HCT116 (cell line): ENCODE results near the gene TBX4. TPM values are rescaled to one million over a fixed set of nuclear protein-coding genes. Genes with fewer than 3 reads are reported as not detected.
"Not testable (repeated sequence)": the region's sequence is repeated elsewhere in the genome, so short reads cannot be mapped to it uniquely, and the experiment has no call there.

Source experiments
- ATAC-seq: fragments of 200-7000 bp; cut with Tn5 transposase; 2 replicates; pipeline ENCODE4 v1.9.1; 2020; ENCODE audit warnings: mild to moderate bottlenecking, moderate library complexity
- BruUV-seq: library from RNA; stranded (reverse); fragments of 400-500 nt; replicated peaks from 2 replicates; lab custom pipeline; 2021; lab: Mats Ljungman, UMichigan
- CTCF ChIA-PET: fragments of 300-600 bp; sonication (Branson Sonifier 250); formaldehyde crosslinking; loops from one replicate; lab custom pipeline; 2021; ENCODE audit warnings: antibody characterized with exemption; lab: Charles Lee
- POLR2A ChIA-PET: fragments of 300-600, 350-600 bp; sonication (Branson Sonifier 250); formaldehyde crosslinking; loops from one replicate; lab custom pipeline; 2021; ENCODE audit warnings: antibody characterized with exemption; lab: Charles Lee
- RAD21 ChIA-PET, 2 experiments: fragments of 300-600 bp; sonication (Branson Sonifier 250); formaldehyde crosslinking; loops; one replicate each; lab custom pipeline; 2023; ENCODE audit warnings: low total read pairs in 2 of 2; ENCODE audit not compliant: uncharacterized antibody in 2 of 2, unreplicated experiment in 2 of 2, low non-redundant PET in 1 of 2; lab: Charles Lee
- DNase-seq: peaks from one replicate; pipeline ENCODE4 v3.0.0-alpha.2; 2010; ENCODE audit warnings: low read depth, low spot score
- H2AFZ ChIP-seq: fragments of 200-600 bp; shearing (Covaris generic), sonication (generic); 2 replicates; pipeline ENCODE4 v1.6.1; 2017; ENCODE audit warnings: low read depth, mixed run types, mixed read lengths, antibody characterized with exemption, low read length; ENCODE audit not compliant: poor library complexity, severe bottlenecking
- H3K27ac ChIP-seq: 2 replicates; pipeline ENCODE4 v1.5.1; 2012; ENCODE audit warnings: low read depth, low read length
- H3K27me3 ChIP-seq: fragments of 200-600 bp; sonication (generic); 2 replicates; pipeline ENCODE4 v1.6.1; 2016; ENCODE audit warnings: mixed run types, low read length, mixed read lengths; ENCODE audit not compliant: insufficient read depth
- H3K36me3 ChIP-seq, 2 experiments: fragments of 200-500 bp in 1 of 2; fragments of 200-600 bp in 1 of 2; sonication (Bioruptor generic) in 1 of 2; sonication (generic) in 1 of 2; 2 replicates each; pipeline versions ENCODE4 v1.5.1 to v1.6.1; 2014 to 2016; ENCODE audit warnings: low read length in 2 of 2, inconsistent platforms in 1 of 2, mixed read lengths in 1 of 2, mixed run types in 1 of 2; ENCODE audit not compliant: insufficient read depth in 2 of 2, control insufficient read depth in 1 of 2
- H3K4me1 ChIP-seq, 2 experiments: fragments of 200-600 bp in 1 of 2; sonication (generic) in 1 of 2; 2 replicates each; pipeline versions ENCODE4 v1.5.1 to v1.6.1; 2012 to 2017; ENCODE audit warnings: low read length in 2 of 2, inconsistent platforms in 1 of 2, mild to moderate bottlenecking in 1 of 2, mixed read lengths in 1 of 2, mixed run types in 1 of 2, moderate library complexity in 1 of 2; ENCODE audit not compliant: insufficient read depth in 2 of 2, control insufficient read depth in 1 of 2
- H3K4me2 ChIP-seq: fragments of 200-600 bp; sonication (generic); 2 replicates; pipeline ENCODE4 v1.6.1; 2017; ENCODE audit warnings: mixed run types, low read length, mixed read lengths
- H3K4me3 ChIP-seq, 2 experiments: fragments of 200-600 bp in 1 of 2; sonication (generic) in 1 of 2; replicated peaks in 1 of 2; 2 replicates each; pipeline ENCODE4 v1.5.1; 2011 to 2016; ENCODE audit warnings: low read length in 2 of 2, control low read depth in 1 of 2, low read depth in 1 of 2, mild to moderate bottlenecking in 1 of 2, mixed read lengths in 1 of 2, mixed run types in 1 of 2
- H3K79me2 ChIP-seq: fragments of 200-600 bp; sonication (generic); 2 replicates; pipeline ENCODE4 v1.6.1; 2017; ENCODE audit warnings: mild to moderate bottlenecking, mixed run types, low read length, moderate library complexity, mixed read lengths; ENCODE audit not compliant: insufficient read depth
- H3K9ac ChIP-seq: fragments of 200-600 bp; sonication (generic); 2 replicates; pipeline ENCODE4 v1.6.1; 2016; ENCODE audit warnings: low read length, mixed read lengths
- H3K9me2 ChIP-seq: fragments of 200-600 bp; sonication (generic), shearing (Covaris generic); 2 replicates; pipeline ENCODE4 v1.6.1; 2017; ENCODE audit warnings: mixed run types, mild to moderate bottlenecking, moderate library complexity; ENCODE audit not compliant: insufficient read depth
- H3K9me3 ChIP-seq, 2 experiments: fragments of 200-500 bp in 1 of 2; fragments of 200-600 bp in 1 of 2; sonication (Bioruptor generic) in 1 of 2; sonication (generic) in 1 of 2; 2 replicates each; pipeline ENCODE4 v1.6.1; 2014 to 2017; ENCODE audit warnings: low read length in 2 of 2, mixed read lengths in 2 of 2, inconsistent platforms in 1 of 2, low read depth in 1 of 2, mild to moderate bottlenecking in 1 of 2, mixed run types in 1 of 2, moderate library complexity in 1 of 2; ENCODE audit not compliant: control insufficient read depth in 1 of 2, insufficient read depth in 1 of 2
- H4K20me1 ChIP-seq: fragments of 200-600 bp; sonication (generic), shearing (Covaris generic); 2 replicates; pipeline ENCODE4 v1.6.1; 2017; ENCODE audit warnings: mixed run types, mild to moderate bottlenecking, moderate library complexity; ENCODE audit not compliant: insufficient read depth
- CBX3 ChIP-seq: IDR thresholded peaks from 2 replicates; pipeline ENCODE4 v1.6.1; 2012; ENCODE audit warnings: low read depth
- CTCF ChIP-seq, 3 experiments: fragments of 200-600 bp in 1 of 3; sonication (generic) in 1 of 3; IDR thresholded peaks in 2 of 3; conservative IDR thresholded peaks in 1 of 3; 2 replicates each; pipeline ENCODE4 v1.5.1; 2012 to 2017; ENCODE audit warnings: low read depth in 2 of 3, low read length in 2 of 3, antibody characterized with exemption in 1 of 3, borderline replicate concordance in 1 of 3, control low read depth in 1 of 3, mild to moderate bottlenecking in 1 of 3, mixed read lengths in 1 of 3, mixed run types in 1 of 3, moderate library complexity in 1 of 3; ENCODE audit not compliant: insufficient read depth in 1 of 3
- EGR1 ChIP-seq: IDR thresholded peaks from 2 replicates; pipeline ENCODE4 v1.6.1; 2012; ENCODE audit warnings: low read depth
- ELF1 ChIP-seq: IDR thresholded peaks from 2 replicates; pipeline ENCODE4 v1.6.1; 2012; ENCODE audit warnings: low read depth, borderline replicate concordance
- FOSL1 ChIP-seq: IDR thresholded peaks from 2 replicates; pipeline ENCODE4 v1.6.1; 2012; ENCODE audit warnings: low read depth
- JUND ChIP-seq: IDR thresholded peaks from 2 replicates; pipeline ENCODE4 v1.6.1; 2012
- MAX ChIP-seq: IDR thresholded peaks from 2 replicates; pipeline ENCODE4 v1.6.1; 2012
- RAD21 ChIP-seq: IDR thresholded peaks from 2 replicates; pipeline ENCODE4 v1.6.1; 2012; ENCODE audit warnings: low read depth, mild to moderate bottlenecking
- SIN3A ChIP-seq: IDR thresholded peaks from 2 replicates; pipeline ENCODE4 v1.6.1; 2012; ENCODE audit warnings: low read depth
- SP1 ChIP-seq: IDR thresholded peaks from 2 replicates; pipeline ENCODE4 v1.6.1; 2012; ENCODE audit warnings: low read depth
- TCF7L2 ChIP-seq: IDR thresholded peaks from 2 replicates; pipeline ENCODE4 v1.7.0; 2011; ENCODE audit warnings: borderline replicate concordance, inconsistent platforms; ENCODE audit not compliant: insufficient read depth, insufficient read length; ENCODE audit errors: extremely low read depth
- ZBTB33 ChIP-seq: IDR thresholded peaks from 2 replicates; pipeline ENCODE4 v1.6.1; 2011; ENCODE audit warnings: mild to moderate bottlenecking, low read length, moderate library complexity; ENCODE audit not compliant: insufficient replicate concordance; ENCODE audit errors: extremely low read depth
- ZFX ChIP-seq: fragments of 450-650 bp; IDR thresholded peaks from 2 replicates; pipeline ENCODE4 v1.6.1; 2017
- intact Hi-C: fragments of 100-400 bp; cut with micrococcal nuclease; formaldehyde crosslinking; loops from 2 replicates; pipeline ENCODE4 v1.10.0; 2022
- total RNA-seq: library from RNA; stranded (reverse); gene quantifications from one replicate; pipeline ENCODE4 v1.2.1, GENCODE V29; 2021; ENCODE audit not compliant: unreplicated experiment

Gene TBX4
- total RNA-seq, 1 experiment from 2014 or later: 0.27 TPM

GRCh38 chr17:61449140-61449539 is 3.1 kb upstream of the TBX4 start:
- intact Hi-C loops, ATAC-seq, DNase-seq, H3K9me2 ChIP-seq, H3K36me3 ChIP-seq, H3K4me3 ChIP-seq, H3K4me1 ChIP-seq, H3K9ac ChIP-seq, H3K9me3 ChIP-seq, H3K27ac ChIP-seq, POLR2A ChIA-PET, BruUV-seq, H3K27me3 ChIP-seq, H3K79me2 ChIP-seq, H3K4me2 ChIP-seq, RAD21 ChIA-PET, CTCF ChIA-PET, H2AFZ ChIP-seq, H4K20me1 ChIP-seq: not testable (repeated sequence)

GRCh38 chr17:61449707-61450640 is 2.2 kb upstream of the TBX4 start:
- CTCF ChIA-PET: no interaction called here
- no peak overlapping the region for H3K9ac ChIP-seq
- no peaks in the 10 kb centered on the region for H4K20me1 ChIP-seq
- H3K27me3 ChIP-seq: no peaks in the 10 kb centered on the region
- H3K9me2 ChIP-seq: no peaks in the 10 kb centered on the region
- no peak overlapping the region for H3K4me3 ChIP-seq
- H3K4me2 ChIP-seq: no peak overlapping the region
- H3K36me3 ChIP-seq: no peaks in the 10 kb centered on the region
- no peaks in the 10 kb centered on the region for H3K79me2 ChIP-seq
- RAD21 ChIA-PET: no interaction called here
- H3K27ac ChIP-seq: no peak overlapping the region
- H3K9me3 ChIP-seq: no peaks in the 10 kb centered on the region
- DNase-seq: no peak
- no peak overlapping the region for H2AFZ ChIP-seq
- peaks cover 0 to under 1% of the 10 kb centered on the region in 2 experiments; a peak in 2 of 4 replicates for H3K4me1 ChIP-seq
- intact Hi-C loops: no loop called here
- no TSS peak for BruUV-seq
- POLR2A ChIA-PET: interaction anchor here (1.6 kb wide), 1 partner anchor 46 kb away, joined by 7 read pairs; no protein-coding TSS in a partner anchor
- ATAC-seq: no peak
- TF ChIP-seq RAD21: no peak
- no peak for TF ChIP-seq CBX3
- TF ChIP-seq SP1: no peak
- TF ChIP-seq FOSL1: no peak
- TF ChIP-seq ELF1: no peak
- TF ChIP-seq MAX: no peak
- TF ChIP-seq JUND: no peak
- no peak for TF ChIP-seq SIN3A
- TF ChIP-seq ZFX: no peak
- no peak for TF ChIP-seq ZBTB33
- TF ChIP-seq CTCF (IDR thresholded peaks at IDR 0.05 in 2 of 3, conservative IDR thresholded peaks at IDR 0.05 in 1 of 3; ENCODE audit: borderline replicate concordance in 1 of 3, insufficient read depth in 1 of 3, low read depth in 2 of 3, low read length in 2 of 3): no peak
- TF ChIP-seq EGR1: no peak
- no peak for TF ChIP-seq TCF7L2
